VCaP (cell line): ENCODE results near the gene KLHL29.

Experiments
- H3K27ac ChIP-seq: fragments of 450-650 bp; 2 replicates; pipeline ENCODE4 v1.5.1; 2017
- CTCF ChIP-seq: fragments of 450-650 bp; conservative IDR thresholded peaks from 2 replicates; pipeline ENCODE4 v1.5.1; 2017; ENCODE audit warnings: mild to moderate bottlenecking, moderate library complexity

KLHL29 gene

GRCh38 chr2:23373666-23374065 is 11.3 kb upstream of the KLHL29 start:
- no peak overlapping the region for H3K27ac ChIP-seq
- no peak for TF ChIP-seq CTCF

- no peak for TF ChIP-seq CTCF
- H3K27ac ChIP-seq, result no peak overlapping the region
These were observed 9.5 kb upstream of the KLHL29 start for GRCh38 chr2:23375448-23375847.

DNA sequence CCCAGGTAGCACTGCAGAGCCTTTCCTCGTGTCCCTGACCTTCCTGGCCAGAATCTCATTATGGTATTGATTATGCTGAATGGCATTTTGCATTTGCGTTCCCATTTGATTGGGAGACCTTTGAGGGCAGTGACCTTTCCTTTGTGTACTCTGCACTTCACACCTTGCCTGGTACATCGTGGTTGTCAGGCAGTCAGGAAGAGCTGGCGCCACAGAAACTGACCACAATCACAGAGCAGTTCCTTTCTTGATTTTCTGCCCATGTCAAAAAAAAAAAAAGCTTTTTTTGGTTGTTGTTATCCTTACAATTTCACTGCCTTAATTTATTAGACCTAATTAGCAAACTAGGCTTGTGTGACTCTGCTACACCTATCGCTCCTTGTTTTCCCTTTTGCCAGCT is 8.9 kb upstream of the KLHL29 start:
- no peak overlapping the region for H3K27ac ChIP-seq
- no peak for TF ChIP-seq CTCF

DNA sequence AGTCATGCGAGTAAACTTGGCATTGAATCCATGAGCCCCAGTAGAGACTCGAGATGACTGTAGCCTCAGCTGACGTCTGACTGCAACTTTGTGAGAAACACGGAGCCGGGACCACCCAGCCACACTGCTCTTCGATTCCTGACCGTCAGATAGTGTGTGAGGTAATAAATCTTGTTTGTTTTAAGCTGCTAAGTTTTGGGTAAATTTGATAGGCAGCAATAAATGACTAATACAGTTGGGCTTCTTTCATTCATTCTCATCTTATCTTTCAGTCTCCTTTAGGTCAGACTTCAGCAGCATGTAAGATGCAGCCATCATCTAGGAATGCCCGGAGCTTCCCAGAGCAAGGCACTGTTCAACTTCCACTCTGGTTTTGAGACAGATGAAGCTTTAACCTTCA is 8.0 kb upstream of the KLHL29 start:
- no peak overlapping the region for H3K27ac ChIP-seq
- TF ChIP-seq CTCF, result no peak

- H3K27ac ChIP-seq, result no peak overlapping the region
- TF ChIP-seq CTCF, result no peak
These were observed 7.2 kb upstream of the KLHL29 start for GRCh38 chr2:23377771-23378170.

GRCh38 chr2:23378496-23378895 is 6.5 kb upstream of the KLHL29 start:
- no peak overlapping the region for H3K27ac ChIP-seq
- no peak for TF ChIP-seq CTCF

GRCh38 chr2:23379220-23379695 is 5.7 kb upstream of the KLHL29 start:
- H3K27ac ChIP-seq, result no peak overlapping the region
- TF ChIP-seq CTCF, result no peak
